ENCODE results near the gene MCOLN3.
"Not testable (repeated sequence)": the region's sequence is repeated elsewhere in the genome, so short reads cannot be mapped to it uniquely, and the experiment has no call there.

The MCOLN3 gene

DNA sequence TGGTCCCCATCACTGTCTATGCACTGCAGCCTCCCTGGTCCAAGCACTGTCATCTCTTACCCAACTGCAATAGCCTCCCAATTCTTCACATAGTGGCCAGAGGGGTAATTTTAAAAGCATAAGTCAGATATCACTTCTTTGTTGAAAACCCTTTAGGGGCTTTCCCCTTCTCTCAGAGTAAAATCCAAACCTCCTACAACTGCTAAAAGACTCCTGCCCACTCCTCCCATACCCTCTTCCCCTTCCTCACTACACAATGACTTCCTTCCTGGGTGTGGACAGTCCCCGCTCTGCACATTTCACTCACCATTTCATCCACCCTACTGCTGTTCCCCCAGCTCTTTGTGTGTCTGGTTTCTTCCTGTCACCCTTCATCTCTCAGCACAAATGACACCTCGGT lies 59.7 kb downstream of the MCOLN3 start:
- DNase-seq = no peak

- not testable (repeated sequence) for DNase-seq
Measured at GRCh38 chr1:84986561-84986960, 61.7 kb downstream of the MCOLN3 start.

DNA sequence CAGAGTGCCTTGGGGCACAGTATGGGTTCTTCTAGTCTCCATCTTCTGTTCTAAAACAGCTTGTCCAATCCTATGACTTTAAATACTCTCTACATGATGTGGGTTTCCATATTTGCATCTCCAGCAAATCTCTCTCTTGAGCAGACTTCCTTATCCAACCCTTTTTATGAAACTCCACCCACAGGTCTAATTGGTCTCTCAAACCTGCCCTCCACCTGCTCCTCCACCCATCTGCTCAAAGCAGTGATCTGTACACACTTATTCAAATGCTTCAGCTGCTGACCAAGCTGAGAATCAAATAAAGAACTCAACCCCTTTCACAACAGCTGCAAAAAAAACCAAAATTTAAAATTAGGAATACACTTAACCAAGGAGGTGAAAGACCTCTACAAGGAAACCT lies 62.9 kb downstream of the MCOLN3 start:
- DNase-seq = no peak

GRCh38 chr1:84982395-84982794 lies 65.9 kb downstream of the MCOLN3 start:
- no peak for DNase-seq

DNA sequence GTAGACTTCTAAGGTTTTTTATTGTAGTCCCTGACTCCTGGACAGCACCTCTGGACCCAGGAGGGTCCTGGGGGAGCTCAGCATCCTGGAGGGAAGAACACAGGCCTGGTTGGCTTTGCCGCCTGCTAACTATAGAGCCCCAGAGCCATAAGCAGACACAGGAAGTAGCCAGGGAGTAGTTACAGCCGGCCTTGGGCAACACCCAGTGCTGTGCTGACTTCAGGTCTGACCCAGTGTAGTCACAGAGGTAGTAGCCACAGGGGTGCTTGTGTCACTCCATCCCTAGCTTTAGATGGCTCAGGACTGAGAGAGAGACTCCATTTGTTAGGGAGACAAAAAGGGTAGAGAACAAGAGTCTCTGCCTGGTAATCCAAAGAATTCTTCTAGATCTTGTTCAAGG lies 73.3 kb downstream of the MCOLN3 start:
- no peak for DNase-seq

GRCh38 chr1:84973498-84974334 lies 74.6 kb downstream of the MCOLN3 start:
- DNase-seq = no peak

DNA sequence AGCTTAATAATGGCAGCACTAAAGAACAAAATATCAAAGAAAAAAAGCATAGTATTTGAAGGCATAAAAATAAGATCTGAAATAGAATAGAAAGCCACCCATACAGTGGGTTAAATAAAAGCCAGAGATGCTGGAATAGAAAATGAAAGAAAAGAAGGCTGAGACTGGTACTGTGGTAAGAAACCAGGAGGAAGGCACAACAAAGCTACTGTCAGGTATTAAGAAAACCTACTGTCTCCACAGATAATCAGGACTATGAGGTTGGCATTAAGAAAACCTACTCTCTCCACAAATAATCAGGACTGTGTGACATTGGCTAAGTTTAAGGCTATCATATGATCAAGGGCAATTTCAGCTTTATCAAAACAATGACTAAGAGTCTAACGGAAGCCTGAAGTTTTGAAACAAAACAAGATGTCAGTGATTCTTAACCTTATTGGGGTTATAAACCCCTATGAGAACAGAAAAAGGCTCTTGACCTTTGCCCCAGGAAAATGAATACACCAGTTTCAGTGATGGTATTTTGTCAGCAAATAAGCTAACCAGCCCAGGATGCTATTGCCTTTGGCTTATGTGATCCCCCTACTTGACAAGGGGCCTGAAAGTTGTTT lies 75.8 kb downstream of the MCOLN3 start:
- no peak for DNase-seq

DNA sequence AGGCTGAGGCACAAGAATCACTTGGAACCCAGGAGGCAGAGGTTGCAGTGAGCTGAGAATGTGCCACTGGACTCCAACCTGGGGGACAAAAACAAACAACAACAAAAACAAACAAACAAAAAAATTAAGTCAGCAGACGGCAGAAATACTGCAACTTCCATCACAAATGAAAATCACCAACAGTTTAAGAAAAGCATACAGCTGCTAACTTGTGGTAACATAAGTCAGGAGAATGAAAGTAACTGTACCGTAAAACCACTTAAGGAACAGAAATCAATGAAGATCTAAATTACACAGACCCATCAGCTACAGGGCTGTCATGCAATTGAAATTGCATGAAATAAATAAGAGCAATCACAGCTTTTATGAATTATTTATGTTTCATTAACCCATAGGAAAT lies 76.3 kb downstream of the MCOLN3 start:
- DNase-seq = no peak

DNA sequence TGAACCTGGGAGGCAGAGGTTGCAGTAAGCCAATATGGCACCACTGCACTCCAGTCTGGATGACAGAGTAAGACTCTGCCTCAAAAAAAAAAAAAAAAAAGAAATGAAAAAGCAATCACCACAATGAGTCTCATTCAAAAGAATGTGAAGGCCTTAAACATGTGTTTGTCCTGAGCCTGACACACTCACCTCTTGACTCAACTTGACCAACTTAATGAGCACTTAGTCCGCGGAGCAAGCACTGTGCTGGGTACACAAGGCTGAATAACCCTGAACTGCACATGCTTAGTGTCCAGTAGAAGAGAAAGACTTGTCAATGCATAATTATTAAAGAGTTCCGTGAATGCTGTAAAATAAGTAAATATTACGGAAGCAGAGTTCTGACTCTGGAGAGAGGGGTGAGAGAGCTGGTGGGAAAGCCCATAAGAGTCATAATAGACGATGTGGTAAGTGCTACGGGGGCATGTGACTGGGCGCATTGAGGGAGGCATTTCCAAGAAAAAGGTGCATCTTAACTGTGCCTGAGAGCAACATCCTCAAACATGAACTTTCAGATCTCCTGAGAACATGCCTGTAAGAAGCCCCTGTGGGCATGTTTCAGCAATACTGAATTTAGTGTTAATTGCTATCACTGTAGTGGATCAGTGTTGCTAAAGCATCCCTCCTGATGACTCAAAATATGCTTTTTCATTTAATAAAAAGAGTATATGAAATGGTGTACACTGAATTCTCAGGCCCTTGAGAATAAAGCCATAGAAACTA lies 78.6 kb downstream of the MCOLN3 start:
- no peak for DNase-seq

DNA sequence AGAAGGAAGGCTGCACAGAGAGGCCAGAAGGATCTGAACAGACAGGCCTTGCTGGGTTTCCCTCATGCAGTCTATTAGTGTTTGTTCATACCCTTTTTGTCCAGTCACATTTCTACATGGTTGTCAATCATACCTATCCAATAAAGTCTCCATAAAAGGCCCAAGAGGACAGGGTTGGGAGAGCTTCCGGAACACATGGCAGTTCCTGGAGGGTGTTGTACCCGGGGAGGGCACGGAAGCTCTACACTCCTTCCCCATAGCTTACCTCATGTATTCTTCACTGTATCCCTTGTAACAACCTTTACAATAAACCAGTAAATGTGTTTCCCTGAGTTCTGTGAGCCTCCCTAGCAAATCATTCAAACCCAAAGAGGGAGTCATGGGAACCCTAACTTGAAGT lies 79.4 kb downstream of the MCOLN3 start:
- DNase-seq = no peak

DNA sequence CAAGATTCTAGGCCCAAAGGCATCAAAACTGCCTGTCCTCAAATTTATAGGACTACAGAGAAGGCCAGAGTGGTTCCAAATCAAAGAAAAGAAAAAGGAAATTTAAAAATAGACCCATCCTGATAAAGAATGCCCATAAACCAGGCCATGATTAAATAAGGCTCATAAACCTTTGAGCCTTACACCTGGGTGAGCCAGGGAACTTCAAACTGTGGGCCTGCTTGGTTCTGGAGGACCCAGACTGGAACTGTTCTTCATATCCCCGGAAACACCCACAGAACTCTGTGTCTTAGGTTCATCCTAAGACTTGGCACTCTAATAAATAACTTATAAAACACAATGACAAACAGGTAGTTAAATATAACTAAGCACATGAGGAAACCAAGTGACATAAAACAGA lies 80.2 kb downstream of the MCOLN3 start:
- DNase-seq = no peak

All from right forelimb (tissue), 1 donor.